GM19035 (cell line): ENCODE measurements around the gene CDC5L.

Experiments
- ATAC-seq: cut with Tn5 transposase; IDR thresholded peaks from one replicate; pipeline ENCODE4 v1.9.1; 2021; ENCODE audit not compliant: unreplicated experiment

The CDC5L gene

GRCh38 chr6:44495036-44495901, 107.8 kb downstream of the CDC5L start:
- no peak for ATAC-seq

GRCh38 chr6:44496665-44497369, 109.3 kb downstream of the CDC5L start:
- no peak for ATAC-seq

- no peak for ATAC-seq
Observed at GRCh38 chr6:44497807-44498206, 110.3 kb downstream of the CDC5L start.

DNA sequence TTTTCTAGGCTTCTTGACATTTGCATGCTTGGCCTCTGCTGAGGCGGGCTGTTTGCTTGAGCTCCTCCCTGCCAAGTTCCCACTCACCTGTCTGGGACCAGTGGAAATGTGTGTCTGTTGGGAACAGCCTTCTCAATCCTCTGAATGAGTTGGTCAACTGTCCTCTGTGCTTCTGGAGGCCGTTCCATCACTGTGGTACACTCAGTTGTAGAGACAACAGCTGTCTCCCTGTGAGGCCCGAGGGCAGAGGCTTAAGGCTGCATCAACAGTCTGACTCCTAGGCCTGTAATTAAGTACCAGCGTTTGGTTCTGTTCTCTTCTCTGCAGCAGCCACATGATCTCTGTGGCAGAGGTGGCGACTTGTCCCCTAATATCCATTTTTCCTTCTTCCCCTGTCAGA, 110.9 kb downstream of the CDC5L start:
- ATAC-seq = no peak

- no peak for ATAC-seq
Observed at GRCh38 chr6:44499609-44500008, 112.1 kb downstream of the CDC5L start.
